Effector memory CD8-positive, alpha-beta T cell (primary cell): ENCODE data around the gene OGFOD2.

Source experiments
- ATAC-seq: fragments of 150-1000 bp; cut with Tn5 transposase; replicated peaks from 2 replicates; pipeline ENCODE4 v1.10.0; 2021; ENCODE audit warnings: mild to moderate bottlenecking, moderate library complexity
- DNase-seq, 3 experiments: peaks; one replicate each; pipeline ENCODE4 v3.0.0; 2021
- H3K27ac Mint-ChIP-seq, 2 donors: one replicate each; pipeline ENCODE4 v1.8.0; 2022; ENCODE audit warnings: mild to moderate bottlenecking in 2 of 2, mixed read lengths in 2 of 2, moderate library complexity in 2 of 2
- H3K27me3 Mint-ChIP-seq, 2 donors: one replicate each; pipeline ENCODE4 v1.8.0; 2022; ENCODE audit warnings: mixed read lengths in 2 of 2
- H3K36me3 Mint-ChIP-seq: one replicate; pipeline ENCODE4 v1.8.0; 2022; ENCODE audit warnings: mild to moderate bottlenecking, moderate library complexity, mixed read lengths; ENCODE audit not compliant: insufficient read depth
- H3K4me1 Mint-ChIP-seq, 2 donors: one replicate each; pipeline ENCODE4 v1.8.0; 2022; ENCODE audit warnings: low read depth in 2 of 2, mixed read lengths in 2 of 2
- H3K4me3 Mint-ChIP-seq, 2 donors: one replicate each; pipeline ENCODE4 v1.8.0; 2022; ENCODE audit warnings: mild to moderate bottlenecking in 2 of 2, mixed read lengths in 2 of 2, moderate library complexity in 2 of 2
- H3K9me3 Mint-ChIP-seq, 2 donors: one replicate each; pipeline ENCODE4 v1.8.0; 2022; ENCODE audit warnings: mixed read lengths in 2 of 2

Gene OGFOD2

DNA sequence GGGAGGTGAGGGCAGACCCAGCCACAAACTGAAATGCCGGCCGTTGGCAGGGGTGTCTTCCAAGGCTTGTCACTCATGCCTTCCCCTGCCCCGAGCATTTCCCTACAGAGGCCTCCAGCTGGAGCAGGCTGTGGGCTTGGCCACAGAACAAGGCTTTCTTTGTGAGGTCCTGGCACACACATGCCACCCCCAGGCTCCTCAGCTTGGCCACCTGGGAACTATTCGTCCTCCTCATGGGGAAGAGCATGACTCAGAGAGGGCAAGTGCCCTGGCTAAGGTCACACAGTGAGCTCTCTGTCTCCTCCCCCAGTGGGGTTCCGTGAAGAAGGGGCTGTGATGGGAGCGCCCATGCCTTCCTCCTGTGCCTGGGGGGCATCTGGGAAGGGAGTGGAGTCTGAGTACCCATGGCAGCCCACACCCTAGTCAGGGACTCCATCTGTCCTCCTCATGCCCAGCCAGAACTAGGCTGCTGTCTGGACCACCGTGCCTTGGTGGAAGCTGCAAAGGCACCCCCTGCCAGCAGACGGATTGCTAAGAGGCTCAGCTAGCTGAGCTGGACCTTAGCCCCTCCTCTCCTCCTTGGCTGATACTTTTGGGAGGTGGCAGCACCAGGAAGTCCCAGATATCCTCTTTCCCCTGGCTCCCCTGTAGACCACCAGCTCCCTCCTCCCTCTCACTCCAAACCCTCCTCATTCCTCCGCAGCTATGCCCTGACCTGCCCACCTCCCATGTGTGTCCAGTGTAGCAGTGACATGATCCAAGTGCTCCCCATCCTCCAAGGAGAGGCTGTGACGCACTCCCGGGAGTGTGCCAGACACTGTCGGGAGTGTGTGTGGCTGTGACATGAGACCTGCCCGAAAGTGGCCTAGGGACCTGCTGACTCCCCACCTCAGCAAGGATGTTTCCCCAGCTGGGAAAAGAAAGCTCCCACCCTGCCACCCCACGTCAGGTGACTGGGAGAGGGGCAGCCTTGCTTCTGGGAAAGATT lies 30.1 kb upstream of the OGFOD2 start:
- Mint-ChIP-seq H3K4me3 (no peak overlapping the region), H3K9me3 (no peaks in the 10 kb centered on the region), H3K27me3 (no peaks in the 10 kb centered on the region), H3K27ac (peak overlapping the region; percentile 35 to 57), H3K4me1 (peaks cover 28 to 38% of the 10 kb centered on the region in 2 donors), H3K36me3 (peaks cover 11% of the 10 kb centered on the region)
- ATAC-seq = no peak
- DNase-seq = no peak

GRCh38 chr12:122946690-122947341 lies 28.2 kb upstream of the OGFOD2 start:
- H3K27ac Mint-ChIP-seq = peak overlapping the region; percentile 90 to 93
- DNase-seq (peak; percentile 41 to 51 (median 48)), ATAC-seq (peak; percentile 91)
- H3K27me3 Mint-ChIP-seq = no peaks in the 10 kb centered on the region
- H3K9me3 Mint-ChIP-seq = no peaks in the 10 kb centered on the region
- peaks cover 28 to 36% of the 10 kb centered on the region in 2 donors for H3K4me1 Mint-ChIP-seq
- H3K36me3 Mint-ChIP-seq = peaks cover 13% of the 10 kb centered on the region
- H3K4me3 Mint-ChIP-seq = peak overlapping the region; percentile 68 to 78

- peak overlapping the region; percentile 90 to 93 for H3K27ac Mint-ChIP-seq
- no peaks in the 10 kb centered on the region for H3K27me3 Mint-ChIP-seq
- H3K9me3 Mint-ChIP-seq = no peaks in the 10 kb centered on the region
- H3K36me3 Mint-ChIP-seq = peaks cover 12% of the 10 kb centered on the region
- H3K4me3 Mint-ChIP-seq = peak overlapping the region; percentile 68 to 78
- DNase-seq (no peak), ATAC-seq (no peak)
- peaks cover 28 to 35% of the 10 kb centered on the region in 2 donors for H3K4me1 Mint-ChIP-seq
Observed at GRCh38 chr12:122947352-122947792, 27.7 kb upstream of the OGFOD2 start.

DNA sequence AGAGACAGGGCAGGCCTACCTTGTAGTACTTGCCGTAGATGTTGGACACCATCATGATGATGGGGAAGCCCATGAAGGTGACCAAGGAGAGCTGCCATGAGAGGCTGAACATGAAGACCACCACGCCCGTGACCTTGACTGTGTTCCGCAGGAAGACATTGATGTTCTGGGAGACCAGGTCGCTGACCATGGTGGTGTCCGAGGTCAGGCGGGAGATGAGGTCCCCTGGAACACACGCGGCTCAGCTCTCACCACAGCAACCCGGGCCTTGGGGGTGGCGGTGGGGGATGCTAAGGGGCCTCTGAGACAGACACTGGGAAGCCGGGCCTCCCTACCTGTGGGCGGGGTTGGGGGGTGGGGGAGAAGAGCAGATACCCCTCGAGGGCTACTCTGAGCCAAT lies 26.4 kb upstream of the OGFOD2 start:
- no peak for ATAC-seq
- H3K27me3 Mint-ChIP-seq = no peaks in the 10 kb centered on the region
- H3K4me3 Mint-ChIP-seq = no peak overlapping the region
- H3K9me3 Mint-ChIP-seq = no peaks in the 10 kb centered on the region
- H3K27ac Mint-ChIP-seq = peak overlapping the region; percentile 27 to 29
- H3K36me3 Mint-ChIP-seq = peaks cover 10% of the 10 kb centered on the region
- peaks cover 19 to 24% of the 10 kb centered on the region in 2 donors for H3K4me1 Mint-ChIP-seq
- DNase-seq = no peak

DNA sequence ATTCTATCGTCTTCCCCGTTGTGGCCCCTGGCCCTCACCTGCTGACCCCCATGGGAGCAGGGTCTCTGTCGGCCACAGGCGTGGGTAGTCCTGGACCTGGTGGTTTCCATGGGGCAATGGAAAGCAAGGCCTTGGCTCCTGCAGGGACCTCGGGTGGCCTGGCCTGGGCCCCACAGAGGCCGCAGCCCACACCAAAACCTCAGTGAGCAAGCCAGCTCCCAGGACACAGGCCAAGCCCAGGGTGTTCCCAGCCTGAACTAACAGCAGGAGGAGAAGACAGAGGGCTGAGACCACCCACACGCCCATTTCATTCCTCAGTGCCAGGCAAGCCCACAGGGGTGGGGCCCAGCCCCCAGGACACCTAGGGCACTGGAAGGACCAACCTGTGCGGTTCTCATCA lies 25.6 kb upstream of the OGFOD2 start:
- Mint-ChIP-seq H3K4me1 (peaks cover 19 to 22% of the 10 kb centered on the region in 2 donors), H3K27ac (peak overlapping the region in 1 of 2 donors; percentile 29), H3K9me3 (no peaks in the 10 kb centered on the region), H3K36me3 (peaks cover 10% of the 10 kb centered on the region), H3K27me3 (no peaks in the 10 kb centered on the region), H3K4me3 (no peak overlapping the region)
- DNase-seq (no peak), ATAC-seq (no peak)

GRCh38 chr12:122949816-122950675 lies 25.0 kb upstream of the OGFOD2 start:
- Mint-ChIP-seq H3K4me3 (no peak overlapping the region), H3K4me1 (peaks cover 19 to 22% of the 10 kb centered on the region in 2 donors), H3K9me3 (no peaks in the 10 kb centered on the region), H3K36me3 (peaks cover 10% of the 10 kb centered on the region), H3K27ac (peak overlapping the region in 1 of 2 donors; percentile 29), H3K27me3 (no peaks in the 10 kb centered on the region)
- ATAC-seq (no peak), DNase-seq (no peak)

GRCh38 chr12:122951406-122951805 lies 23.6 kb upstream of the OGFOD2 start:
- DNase-seq = no peak
- ATAC-seq = no peak
- Mint-ChIP-seq H3K4me3 (no peak overlapping the region), H3K27me3 (no peaks in the 10 kb centered on the region), H3K4me1 (peaks cover 19% of the 10 kb centered on the region in 2 donors), H3K9me3 (no peaks in the 10 kb centered on the region), H3K27ac (no peak overlapping the region), H3K36me3 (peaks cover 10% of the 10 kb centered on the region)

DNA sequence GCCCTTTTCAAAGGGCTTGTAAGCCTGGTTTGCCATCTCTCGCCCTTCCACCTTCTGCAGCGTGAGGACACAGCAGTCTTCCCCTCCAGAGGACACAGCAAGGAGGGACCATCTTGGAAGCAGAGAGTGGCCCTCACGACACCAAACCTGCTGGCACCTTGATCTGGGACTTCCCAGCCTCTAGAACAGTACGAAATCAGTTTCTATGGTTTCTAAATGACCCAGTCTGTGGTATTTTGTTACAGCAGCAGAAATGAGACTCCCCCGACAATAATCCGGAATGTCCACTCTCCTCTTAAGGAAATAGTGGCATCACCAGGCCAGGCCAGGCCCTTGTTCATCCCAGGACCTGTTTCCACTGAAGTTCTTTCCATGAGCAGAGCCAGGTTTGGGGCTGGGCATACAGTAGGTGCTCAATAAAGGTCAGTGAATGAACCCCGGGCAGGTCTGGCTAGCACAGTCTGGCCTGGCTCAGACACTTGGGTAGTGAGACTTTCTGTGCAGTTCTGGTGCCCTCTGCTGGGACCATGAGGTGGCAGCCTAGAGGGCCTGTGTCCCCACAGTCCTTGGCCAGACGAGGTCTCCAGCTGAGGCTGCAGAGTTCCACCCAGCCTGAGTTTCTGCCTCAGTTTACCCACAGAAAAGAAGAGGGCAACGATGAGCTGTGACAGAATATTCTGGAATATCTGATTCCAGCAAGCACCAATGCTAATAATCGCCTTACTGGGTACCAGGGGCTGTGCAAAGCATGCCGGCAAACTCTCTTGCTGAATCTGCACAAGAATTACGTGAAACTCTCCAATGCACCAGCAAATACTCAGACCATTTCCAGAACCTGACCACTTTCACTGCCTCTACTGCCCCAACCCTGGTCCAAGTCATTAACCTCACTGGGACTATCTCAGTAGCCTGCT lies 22.8 kb upstream of the OGFOD2 start:
- DNase-seq = peak; percentile 69 to 73 (median 69)
- Mint-ChIP-seq H3K36me3 (peaks cover 10% of the 10 kb centered on the region), H3K4me3 (no peak overlapping the region), H3K9me3 (no peaks in the 10 kb centered on the region), H3K27me3 (no peaks in the 10 kb centered on the region), H3K27ac (peak overlapping the region in 1 of 2 donors; percentile 29), H3K4me1 (peaks cover 11% of the 10 kb centered on the region in 2 donors)
- peak; percentile 99 for ATAC-seq

GRCh38 chr12:122955156-122955555 lies 19.9 kb upstream of the OGFOD2 start:
- ATAC-seq = no peak
- Mint-ChIP-seq H3K27ac (no peak overlapping the region), H3K27me3 (no peaks in the 10 kb centered on the region), H3K4me1 (peaks cover 0 to 4% of the 10 kb centered on the region in 2 donors), H3K4me3 (no peak overlapping the region), H3K36me3 (peaks cover 2% of the 10 kb centered on the region), H3K9me3 (no peaks in the 10 kb centered on the region)
- no peak for DNase-seq

DNA sequence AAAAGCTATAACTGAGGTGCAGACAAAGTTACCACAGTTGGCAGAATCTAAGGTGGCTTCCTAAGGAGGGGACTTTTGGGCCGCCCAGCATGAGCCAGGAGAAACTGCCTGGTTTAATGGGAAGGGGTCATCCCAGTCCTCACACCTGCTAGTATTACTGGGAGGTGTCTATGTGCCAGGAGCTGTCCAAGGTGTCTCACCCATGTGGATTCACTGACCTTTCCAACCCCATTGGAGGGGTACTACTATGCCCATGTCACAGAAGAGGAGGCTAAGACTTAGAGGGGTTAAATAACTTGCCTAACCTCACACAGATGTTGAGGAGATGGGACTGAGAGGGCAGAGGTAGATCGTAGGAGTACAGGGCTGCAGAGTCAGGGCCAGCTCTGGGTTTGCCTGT lies 19.0 kb upstream of the OGFOD2 start:
- H3K36me3 Mint-ChIP-seq = peaks cover 2% of the 10 kb centered on the region
- no peak overlapping the region for H3K27ac Mint-ChIP-seq
- H3K4me3 Mint-ChIP-seq = no peak overlapping the region
- H3K9me3 Mint-ChIP-seq = no peaks in the 10 kb centered on the region
- H3K27me3 Mint-ChIP-seq = no peaks in the 10 kb centered on the region
- DNase-seq (no peak), ATAC-seq (no peak)
- H3K4me1 Mint-ChIP-seq = peaks cover 0 to 4% of the 10 kb centered on the region in 2 donors

DNA sequence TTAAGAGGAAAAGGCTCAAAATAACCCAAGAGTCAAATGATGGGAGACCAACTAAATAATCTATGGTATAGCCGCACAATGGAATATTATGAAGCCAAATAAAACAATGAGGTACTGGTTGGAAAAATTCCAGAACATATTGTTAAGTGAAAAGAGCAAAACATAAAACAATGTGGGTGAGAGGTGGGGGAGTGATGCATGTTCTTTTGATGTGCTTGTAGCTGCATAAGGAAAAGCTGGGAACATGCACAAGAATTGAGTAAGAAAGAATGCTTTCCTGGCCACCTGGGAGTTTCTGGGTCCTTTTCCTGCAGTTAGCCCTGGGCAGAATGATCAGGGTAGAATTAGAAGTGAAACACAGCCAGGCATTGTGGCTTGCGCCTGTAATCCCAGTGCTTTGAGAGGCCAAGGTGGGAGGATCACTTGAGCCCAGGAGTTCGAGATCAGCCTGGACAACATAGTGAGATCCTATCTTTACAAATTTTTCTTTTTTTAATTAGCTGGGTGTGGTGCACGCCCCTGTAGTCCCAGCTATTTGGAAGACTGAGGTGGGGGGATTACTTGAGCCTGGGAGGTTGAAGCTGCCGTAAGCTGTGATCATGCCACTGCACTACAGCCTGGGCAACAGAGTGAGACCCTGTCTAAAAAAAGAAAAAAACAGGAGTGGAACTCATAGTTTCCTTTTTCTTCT lies 16.7 kb upstream of the OGFOD2 start:
- Mint-ChIP-seq H3K4me1 (no peaks in the 10 kb centered on the region), H3K27ac (no peak overlapping the region), H3K27me3 (no peaks in the 10 kb centered on the region), H3K9me3 (no peaks in the 10 kb centered on the region), H3K4me3 (no peak overlapping the region), H3K36me3 (no peaks in the 10 kb centered on the region)
- DNase-seq = no peak
- ATAC-seq = no peak
